Activated T-cell treated with anti-CD3 and anti-CD28 coated beads, Interleukin-2, amount 50 U/mL, for 72 hours (primary cell): Measurements from ENCODE around the gene CMTM2. TPM values are rescaled to one million over a fixed set of nuclear protein-coding genes. Genes with fewer than 3 reads are reported as not detected.
"Not testable (repeated sequence)": the region's sequence is repeated elsewhere in the genome, so short reads cannot be mapped to it uniquely, and the experiment has no call there.

Source experiments
- ATAC-seq, 2 donors: fragments of 150-1000 bp; cut with Tn5 transposase; replicated peaks in 1 of 2; 2 replicates each; pipeline ENCODE4 v1.10.0; 2021; ENCODE audit warnings: moderate library complexity in 2 of 2, mild to moderate bottlenecking in 1 of 2
- DNase-seq, 2 donors: peaks; one replicate each; pipeline ENCODE4 v3.0.0; 2021 to 2022; ENCODE audit warnings: mixed read lengths in 1 of 2
- H3K27ac Mint-ChIP-seq: one replicate; pipeline ENCODE4 v1.8.0; 2022; ENCODE audit warnings: mild to moderate bottlenecking, moderate library complexity, mixed read lengths
- H3K27me3 Mint-ChIP-seq: one replicate; pipeline ENCODE4 v1.8.0; 2022; ENCODE audit warnings: low read depth, mixed read lengths
- H3K36me3 Mint-ChIP-seq, 2 donors: one replicate each; pipeline ENCODE4 v1.8.0; 2022; ENCODE audit warnings: mixed read lengths in 2 of 2, mild to moderate bottlenecking in 1 of 2; ENCODE audit not compliant: insufficient read depth in 2 of 2
- H3K4me1 Mint-ChIP-seq: one replicate; pipeline ENCODE4 v1.8.0; 2022; ENCODE audit warnings: low read depth, mixed read lengths
- H3K4me3 Mint-ChIP-seq, 2 donors: one replicate each; pipeline ENCODE4 v1.8.0; 2022; ENCODE audit warnings: mild to moderate bottlenecking in 2 of 2, mixed read lengths in 2 of 2, moderate library complexity in 2 of 2
- H3K9me3 Mint-ChIP-seq, 2 donors: one replicate each; pipeline ENCODE4 v1.8.0; 2022; ENCODE audit warnings: mixed read lengths in 2 of 2
- total RNA-seq, 2 donors: library from RNA; stranded (reverse); gene quantifications; one replicate each; pipeline ENCODE4 v1.2.3, GENCODE V29; 2022

Gene CMTM2
- total RNA-seq, 2 donors from 2014 or later = 0.31 to 1.2 TPM

- Mint-ChIP-seq H3K36me3 (no peaks in the 10 kb centered on the region), H3K4me1 (no peaks in the 10 kb centered on the region), H3K4me3 (no peak overlapping the region), H3K9me3 (no peaks in the 10 kb centered on the region), H3K27ac (no peak overlapping the region), H3K27me3 (no peaks in the 10 kb centered on the region)
- ATAC-seq (no peak), DNase-seq (no peak)
Measured at GRCh38 chr16:66620429-66620795, 41.1 kb downstream of the CMTM2 start.

- H3K4me3 Mint-ChIP-seq = no peak overlapping the region
Measured at GRCh38 chr16:66621973-66622372, 42.7 kb downstream of the CMTM2 start.

GRCh38 chr16:66622863-66623262, 43.6 kb downstream of the CMTM2 start:
- DNase-seq (no peak), ATAC-seq (no peak)
- H3K9me3 Mint-ChIP-seq = no peaks in the 10 kb centered on the region

More at GRCh38 chr16:66621973-66622372, 42.7 kb downstream of the CMTM2 start:
- ATAC-seq (no peak), DNase-seq (no peak)
- no peaks in the 10 kb centered on the region for H3K27me3 Mint-ChIP-seq
- no peaks in the 10 kb centered on the region for H3K36me3 Mint-ChIP-seq
- no peak overlapping the region for H3K27ac Mint-ChIP-seq
- no peaks in the 10 kb centered on the region for H3K4me1 Mint-ChIP-seq
- H3K9me3 Mint-ChIP-seq = no peaks in the 10 kb centered on the region

GRCh38 chr16:66623755-66624154, 44.5 kb downstream of the CMTM2 start:
- Mint-ChIP-seq H3K4me1 (no peaks in the 10 kb centered on the region), H3K27me3 (no peaks in the 10 kb centered on the region), H3K4me3 (no peak overlapping the region), H3K36me3 (no peaks in the 10 kb centered on the region), H3K27ac (no peak overlapping the region), H3K9me3 (no peaks in the 10 kb centered on the region)
- DNase-seq (no peak), ATAC-seq (no peak)

More at GRCh38 chr16:66622863-66623262, 43.6 kb downstream of the CMTM2 start:
- Mint-ChIP-seq H3K4me1 (no peaks in the 10 kb centered on the region), H3K4me3 (no peak overlapping the region), H3K36me3 (no peaks in the 10 kb centered on the region), H3K27ac (no peak overlapping the region), H3K27me3 (no peaks in the 10 kb centered on the region)

- not testable (repeated sequence) for H3K4me3 Mint-ChIP-seq, H3K36me3 Mint-ChIP-seq, ATAC-seq, DNase-seq, H3K9me3 Mint-ChIP-seq, H3K4me1 Mint-ChIP-seq, H3K27me3 Mint-ChIP-seq, H3K27ac Mint-ChIP-seq
Measured at GRCh38 chr16:66627611-66628378, 48.5 kb downstream of the CMTM2 start.

GRCh38 chr16:66629856-66630255, 50.6 kb downstream of the CMTM2 start:
- H3K36me3 Mint-ChIP-seq = no peaks in the 10 kb centered on the region
- no peaks in the 10 kb centered on the region for H3K27me3 Mint-ChIP-seq
- H3K27ac Mint-ChIP-seq = no peak overlapping the region
- H3K4me1 Mint-ChIP-seq = no peaks in the 10 kb centered on the region
- no peak for ATAC-seq
- H3K9me3 Mint-ChIP-seq = no peaks in the 10 kb centered on the region
- no peak for DNase-seq
- no peak overlapping the region for H3K4me3 Mint-ChIP-seq

- DNase-seq, H3K27me3 Mint-ChIP-seq, H3K36me3 Mint-ChIP-seq, H3K4me1 Mint-ChIP-seq, H3K4me3 Mint-ChIP-seq, ATAC-seq, H3K27ac Mint-ChIP-seq, H3K9me3 Mint-ChIP-seq: not testable (repeated sequence)
Measured at GRCh38 chr16:66630561-66631260, 51.4 kb downstream of the CMTM2 start.

GRCh38 chr16:66631558-66631957, 52.3 kb downstream of the CMTM2 start:
- not testable (repeated sequence) for H3K4me3 Mint-ChIP-seq, H3K27ac Mint-ChIP-seq, H3K36me3 Mint-ChIP-seq, H3K27me3 Mint-ChIP-seq, H3K9me3 Mint-ChIP-seq, DNase-seq, H3K4me1 Mint-ChIP-seq, ATAC-seq

GRCh38 chr16:66634527-66635196, 55.4 kb downstream of the CMTM2 start:
- Mint-ChIP-seq H3K4me1 (no peaks in the 10 kb centered on the region), H3K36me3 (no peaks in the 10 kb centered on the region), H3K27ac (no peak overlapping the region), H3K4me3 (no peak overlapping the region), H3K27me3 (no peaks in the 10 kb centered on the region), H3K9me3 (no peaks in the 10 kb centered on the region)
- ATAC-seq (no peak), DNase-seq (no peak)

GRCh38 chr16:66635406-66635805, 56.1 kb downstream of the CMTM2 start:
- no peak for DNase-seq
- no peaks in the 10 kb centered on the region for H3K4me1 Mint-ChIP-seq
- ATAC-seq = no peak
- no peak overlapping the region for H3K4me3 Mint-ChIP-seq
- no peaks in the 10 kb centered on the region for H3K9me3 Mint-ChIP-seq
- H3K36me3 Mint-ChIP-seq = no peaks in the 10 kb centered on the region
- no peak overlapping the region for H3K27ac Mint-ChIP-seq
- no peaks in the 10 kb centered on the region for H3K27me3 Mint-ChIP-seq

- DNase-seq (no peak), ATAC-seq (no peak)
- peaks cover 6% of the 10 kb centered on the region for H3K27me3 Mint-ChIP-seq
- no peak overlapping the region for H3K27ac Mint-ChIP-seq
- no peaks in the 10 kb centered on the region for H3K4me1 Mint-ChIP-seq
- H3K36me3 Mint-ChIP-seq = no peaks in the 10 kb centered on the region
- H3K4me3 Mint-ChIP-seq = no peak overlapping the region
- H3K9me3 Mint-ChIP-seq = no peaks in the 10 kb centered on the region
Measured at GRCh38 chr16:66636199-66636598, 56.9 kb downstream of the CMTM2 start.

GRCh38 chr16:66637806-66638205, 58.5 kb downstream of the CMTM2 start:
- DNase-seq (no peak), ATAC-seq (no peak)
- Mint-ChIP-seq H3K36me3 (no peaks in the 10 kb centered on the region), H3K4me1 (no peaks in the 10 kb centered on the region), H3K27ac (no peak overlapping the region), H3K4me3 (no peak overlapping the region), H3K27me3 (peaks cover 6% of the 10 kb centered on the region), H3K9me3 (no peaks in the 10 kb centered on the region)
